ENCODE data around the gene PCDH17. TPM values are rescaled to one million over a fixed set of nuclear protein-coding genes. Genes with fewer than 3 reads are reported as not detected.

PCDH17 gene
- total RNA-seq, 1 experiment from 2014 or later, result not detected

GRCh38 chr13:57760951-57761350 is 129.4 kb downstream of the PCDH17 start:
- CTCF ChIA-PET, result no interaction called here
- Mint-ChIP-seq H3K4me1 (ENCODE audit: low read depth, unreplicated experiment) (no peaks in the 10 kb centered on the region), H3K9me3 (ENCODE audit: low read depth, unreplicated experiment) (no peaks in the 10 kb centered on the region), H3K36me3 (ENCODE audit: insufficient read depth, unreplicated experiment) (no peaks in the 10 kb centered on the region), H3K27me3 (ENCODE audit: unreplicated experiment) (no peaks in the 10 kb centered on the region), H3K4me3 (ENCODE audit: low read depth, unreplicated experiment) (no peak overlapping the region), H3K27ac (ENCODE audit: unreplicated experiment) (no peak overlapping the region)
- intact Hi-C loops (cut with micrococcal nuclease; ENCODE audit: unreplicated experiment), result no loop called here
- BruUV-seq (replicated peaks), result no TSS peak
- no peak for DNase-seq
- TF ChIP-seq CTCF (IDR thresholded peaks at IDR 0.05; ENCODE audit: unreplicated experiment), result no peak

- intact Hi-C loops (cut with micrococcal nuclease; ENCODE audit: unreplicated experiment), result no loop called here
- no peak overlapping the region for H3K4me3 Mint-ChIP-seq (ENCODE audit: low read depth, unreplicated experiment)
- no peak overlapping the region for H3K27ac Mint-ChIP-seq (ENCODE audit: unreplicated experiment)
- CTCF ChIA-PET, result no interaction called here
- H3K27me3 Mint-ChIP-seq (ENCODE audit: unreplicated experiment), result no peaks in the 10 kb centered on the region
- no peaks in the 10 kb centered on the region for H3K36me3 Mint-ChIP-seq (ENCODE audit: insufficient read depth, unreplicated experiment)
- no peaks in the 10 kb centered on the region for H3K9me3 Mint-ChIP-seq (ENCODE audit: low read depth, unreplicated experiment)
- no peaks in the 10 kb centered on the region for H3K4me1 Mint-ChIP-seq (ENCODE audit: low read depth, unreplicated experiment)
- no TSS peak for BruUV-seq (replicated peaks)
- DNase-seq, result no peak
- TF ChIP-seq CTCF (IDR thresholded peaks at IDR 0.05; ENCODE audit: unreplicated experiment), result no peak
These were observed 132.1 kb downstream of the PCDH17 start for GRCh38 chr13:57763689-57764088.

Measured in Calu3 (cell line).